Uterus (tissue), 4 donors: ENCODE data around the gene TTLL1. TPM values are rescaled to one million over a fixed set of nuclear protein-coding genes. Genes with fewer than 3 reads are reported as not detected.

Experiments used
- DNase-seq, 2 donors: peaks; one replicate each; pipeline ENCODE4 v3.0.0-alpha.2; 2019 to 2020
- H3K27ac ChIP-seq, 2 donors: fragments of 200-600 bp; sonication (generic); 1 replicate in 1 of 2; 2 replicates in 1 of 2; pipeline ENCODE4 v1.5.1; 2016 to 2018
- H3K27me3 ChIP-seq, 2 donors: fragments of 200-600 bp; sonication (generic); one replicate each; pipeline ENCODE4 v1.5.1; 2018 to 2019; ENCODE audit warnings: control low read depth in 1 of 2
- H3K36me3 ChIP-seq, 2 donors: fragments of 200-600 bp; sonication (generic); one replicate each; pipeline ENCODE4 v1.5.1; 2019; ENCODE audit warnings: control low read depth in 1 of 2
- H3K4me1 ChIP-seq, 2 donors: fragments of 200-600 bp; sonication (generic); one replicate each; pipeline ENCODE4 v1.5.1; 2018 to 2019; ENCODE audit warnings: control low read depth in 1 of 2
- H3K4me3 ChIP-seq, 2 donors: fragments of 200-600 bp; sonication (generic); 1 replicate in 1 of 2; 2 replicates in 1 of 2; pipeline ENCODE4 v1.5.1; 2018 to 2019; ENCODE audit warnings: mild to moderate bottlenecking in 1 of 2
- H3K9me3 ChIP-seq, 2 donors: fragments of 200-600 bp; sonication (generic); one replicate each; pipeline ENCODE4 v1.5.1; 2019; ENCODE audit warnings: control low read depth in 1 of 2
- CTCF ChIP-seq, 4 experiments: fragments of 200-600 bp in 2 of 4; fragments of 450-650 bp in 2 of 4; sonication (generic) in 2 of 4; IDR thresholded peaks; one replicate each; pipeline ENCODE4 v1.5.1; 2016 to 2019; ENCODE audit warnings: antibody characterized with exemption in 4 of 4, mild to moderate bottlenecking in 2 of 4, moderate library complexity in 1 of 4
- POLR2A ChIP-seq, 2 donors: fragments of 450-650 bp; IDR thresholded peaks; one replicate each; pipeline ENCODE4 v1.6.1; 2016; ENCODE audit warnings: antibody characterized with exemption in 2 of 2, mild to moderate bottlenecking in 1 of 2, moderate library complexity in 1 of 2
- intact Hi-C: fragments of 100-400 bp; cut with DNase I; formaldehyde crosslinking; loops from one replicate; pipeline ENCODE4 v1.15.1; 2023; ENCODE audit warnings: low total_unique reads
- total RNA-seq, 4 donors: library from RNA; depleted of rRNA in 3 of 4; stranded (reverse); fragments of >200 nt in 3 of 4; gene quantifications; one replicate each; pipeline versions ENCODE4 v1.1.0 to v1.2.4, GENCODE V29; 2014 to 2023
- donor health status: DM: yes; HTN: yes; CAD: no.

Gene TTLL1
- total RNA-seq, 4 donors from 2014 or later, result 3.6 to 12.5 (median 5.3) TPM

GRCh38 chr22:42991010-42991651 is 98.1 kb downstream of the TTLL1 start:
- TF ChIP-seq CTCF (IDR thresholded peaks at IDR 0.05) (no peak), POLR2A (IDR thresholded peaks at IDR 0.05) (no peak)
- Histone ChIP-seq H3K36me3 (no peaks in the 10 kb centered on the region), H3K4me3 (no peak overlapping the region), H3K27ac (no peak overlapping the region), H3K4me1 (peaks cover 0 to 15% of the 10 kb centered on the region in 2 donors), H3K27me3 (no peaks in the 10 kb centered on the region), H3K9me3 (no peaks in the 10 kb centered on the region)
- intact Hi-C loops, result no loop called here
- DNase-seq, result no peak

DNA sequence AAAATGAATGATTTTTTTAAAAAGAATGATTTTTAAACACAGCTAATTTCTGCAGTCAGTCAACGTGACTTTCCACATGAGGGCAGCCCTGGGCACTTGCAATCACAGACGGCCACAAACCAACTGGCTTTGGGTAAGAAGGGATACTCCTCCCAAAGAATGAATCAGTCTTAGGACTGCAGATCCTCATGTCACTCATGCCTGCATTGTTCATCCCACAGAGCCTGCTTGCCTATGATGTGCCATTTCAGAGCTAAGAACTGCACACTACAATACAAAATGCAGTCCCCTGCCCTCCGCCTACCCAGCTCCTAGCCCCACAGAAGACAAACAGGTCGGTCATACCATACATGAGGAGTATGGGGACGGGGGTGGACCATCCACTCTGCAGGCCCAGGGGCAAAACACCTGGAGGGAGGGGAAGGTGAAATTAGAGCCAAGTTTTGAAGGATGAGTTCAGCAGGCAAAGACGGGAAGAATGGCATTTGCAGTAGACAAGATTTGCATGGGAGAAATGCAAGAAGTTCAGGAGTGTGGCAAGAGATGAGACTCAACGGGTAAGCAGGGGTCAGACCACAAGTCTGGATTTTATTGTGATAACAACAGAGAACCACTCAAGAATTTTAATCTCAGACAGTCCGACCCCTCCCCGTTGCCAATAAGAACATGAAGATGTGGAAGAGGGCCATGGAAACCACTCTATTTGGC is 98.9 kb downstream of the TTLL1 start:
- no peak overlapping the region for H3K27ac ChIP-seq
- TF ChIP-seq CTCF (IDR thresholded peaks at IDR 0.05) (no peak), POLR2A (IDR thresholded peaks at IDR 0.05) (no peak)
- intact Hi-C loops, result no loop called here
- H3K4me1 ChIP-seq, result peaks cover 0 to 11% of the 10 kb centered on the region in 2 donors
- H3K36me3 ChIP-seq, result no peaks in the 10 kb centered on the region
- H3K9me3 ChIP-seq, result no peaks in the 10 kb centered on the region
- no peaks in the 10 kb centered on the region for H3K27me3 ChIP-seq
- DNase-seq, result no peak
- no peak overlapping the region for H3K4me3 ChIP-seq

Other genes starting within 250 kb of the TTLL1 start
- 10 to 100 TPM; 38.4 to 86.9 (median 47.5) TPM for gene ARFGAP3, start 232.1 kb downstream of the TTLL1 start, total RNA-seq
- gene PACSIN2, start 74.2 kb downstream of the TTLL1 start, total RNA-seq, result 10 to 100 TPM; 34.4 to 66.1 (median 48.0) TPM
- under 1 TPM in 3 of 4 donors, not detected in 1; 0.49 to 0.77 (median 0.76) TPM for gene BIK, start 21.4 kb upstream of the TTLL1 start, total RNA-seq
- 100 to 1,000 TPM in 1 of 4 donors, 10 to 100 TPM in 2, 1 to 10 TPM in 1; 7.6 to 102 (median 17.6) TPM for gene MCAT, start 54.0 kb upstream of the TTLL1 start, total RNA-seq
- 100 to 1,000 TPM in 2 of 4 donors, 10 to 100 TPM in 2; 73.7 to 267 (median 148) TPM for gene TSPO, start 62.2 kb upstream of the TTLL1 start, total RNA-seq
- 10 to 100 TPM in 2 of 4 donors, 1 to 10 TPM in 2; 6.7 to 29.7 (median 17.3) TPM for gene TTLL12, start 97.7 kb upstream of the TTLL1 start, total RNA-seq